Measurements from ENCODE around the gene HCN2. TPM values are rescaled to one million over a fixed set of nuclear protein-coding genes. Genes with fewer than 3 reads are reported as not detected.

HCN2 gene
- total RNA-seq, 2 experiments from 2014 or later, result 0.06 to 1.0 TPM

- H3K4me1 ChIP-seq (ENCODE audit: insufficient read depth, low read length, poor library complexity, severe bottlenecking), result peaks cover 27% of the 10 kb centered on the region
- H3K9me3 ChIP-seq (ENCODE audit: low read length), result no peaks in the 10 kb centered on the region
- no peak overlapping the region for H2AFZ ChIP-seq (ENCODE audit: low read length)
- no peaks in the 10 kb centered on the region for H3K79me2 ChIP-seq (ENCODE audit: insufficient read depth, low read depth, low read length)
- no peak for DNase-seq (ENCODE audit: low spot score)
- H3K9me2 ChIP-seq (ENCODE audit: insufficient read depth, low read length), result no peaks in the 10 kb centered on the region
- peaks cover 5% of the 10 kb centered on the region for H3K36me3 ChIP-seq (ENCODE audit: insufficient read depth, low read length)
- no TSS peak for BruUV-seq (replicated peaks)
- H3K4me2 ChIP-seq (ENCODE audit: low read length), result no peak overlapping the region
- H4K20me1 ChIP-seq (ENCODE audit: insufficient read depth, low read length), result no peaks in the 10 kb centered on the region
- no peak overlapping the region for H3K4me3 ChIP-seq (ENCODE audit: low read depth, low read length, poor library complexity, severe bottlenecking)
- TF ChIP-seq EZH2phosphoT487 (IDR thresholded peaks at IDR 0.05; ENCODE audit: borderline replicate concordance, low read depth, low read length) (no peak), CTCF (conservative IDR thresholded peaks at IDR 0.05; ENCODE audit: low read length) (no peak)
- ChIA-PET CTCF (ENCODE audit: unreplicated experiment) (no interaction called here), POLR2A (no interaction called here)
- intact Hi-C loops (cut with micrococcal nuclease; ENCODE audit: unreplicated experiment), result no loop called here
- no peak overlapping the region for H3K27ac ChIP-seq (ENCODE audit: low read depth, low read length, poor library complexity, severe bottlenecking)
Observed at GRCh38 chr19:607301-608154, 17.8 kb downstream of the HCN2 start.

- Histone ChIP-seq H3K9me2 (ENCODE audit: insufficient read depth, low read length) (no peaks in the 10 kb centered on the region), H3K36me3 (ENCODE audit: insufficient read depth, low read length) (peaks cover 13% of the 10 kb centered on the region), H3K4me3 (ENCODE audit: low read depth, low read length, poor library complexity, severe bottlenecking) (no peak overlapping the region), H3K9me3 (ENCODE audit: low read length) (no peaks in the 10 kb centered on the region), H3K4me1 (ENCODE audit: insufficient read depth, low read length, poor library complexity, severe bottlenecking) (peaks cover 27% of the 10 kb centered on the region), H3K79me2 (ENCODE audit: insufficient read depth, low read depth, low read length) (no peaks in the 10 kb centered on the region), H4K20me1 (ENCODE audit: insufficient read depth, low read length) (no peaks in the 10 kb centered on the region), H2AFZ (ENCODE audit: low read length) (no peak overlapping the region), H3K27ac (ENCODE audit: low read depth, low read length, poor library complexity, severe bottlenecking) (no peak overlapping the region), H3K4me2 (ENCODE audit: low read length) (no peak overlapping the region)
- ChIA-PET POLR2A (no interaction called here), CTCF (ENCODE audit: unreplicated experiment) (no interaction called here)
- no peak for DNase-seq (ENCODE audit: low spot score)
- intact Hi-C loops (cut with micrococcal nuclease; ENCODE audit: unreplicated experiment), result no loop called here
- no TSS peak for BruUV-seq (replicated peaks)
- no peak for TF ChIP-seq EZH2phosphoT487 (IDR thresholded peaks at IDR 0.05; ENCODE audit: borderline replicate concordance, low read depth, low read length)
- TF ChIP-seq CTCF (conservative IDR thresholded peaks at IDR 0.05; ENCODE audit: low read length), result no peak
Observed at GRCh38 chr19:608155-609003, 18.7 kb downstream of the HCN2 start.

GRCh38 chr19:609004-609346 lies 19.3 kb downstream of the HCN2 start:
- H4K20me1 ChIP-seq (ENCODE audit: insufficient read depth, low read length), result no peaks in the 10 kb centered on the region
- no peak overlapping the region for H2AFZ ChIP-seq (ENCODE audit: low read length)
- ChIA-PET POLR2A (no interaction called here), CTCF (ENCODE audit: unreplicated experiment) (no interaction called here)
- no peak overlapping the region for H3K4me3 ChIP-seq (ENCODE audit: low read depth, low read length, poor library complexity, severe bottlenecking)
- H3K36me3 ChIP-seq (ENCODE audit: insufficient read depth, low read length), result peaks cover 14% of the 10 kb centered on the region
- H3K79me2 ChIP-seq (ENCODE audit: insufficient read depth, low read depth, low read length), result no peaks in the 10 kb centered on the region
- DNase-seq (ENCODE audit: low spot score), result no peak
- peaks cover 27% of the 10 kb centered on the region for H3K4me1 ChIP-seq (ENCODE audit: insufficient read depth, low read length, poor library complexity, severe bottlenecking)
- TF ChIP-seq EZH2phosphoT487 (IDR thresholded peaks at IDR 0.05; ENCODE audit: borderline replicate concordance, low read depth, low read length), result no peak
- no peak for TF ChIP-seq CTCF (conservative IDR thresholded peaks at IDR 0.05; ENCODE audit: low read length)
- no TSS peak for BruUV-seq (replicated peaks)
- no peaks in the 10 kb centered on the region for H3K9me3 ChIP-seq (ENCODE audit: low read length)
- H3K4me2 ChIP-seq (ENCODE audit: low read length), result no peak overlapping the region
- H3K9me2 ChIP-seq (ENCODE audit: insufficient read depth, low read length), result no peaks in the 10 kb centered on the region
- intact Hi-C loops (cut with micrococcal nuclease; ENCODE audit: unreplicated experiment), result no loop called here
- no peak overlapping the region for H3K27ac ChIP-seq (ENCODE audit: low read depth, low read length, poor library complexity, severe bottlenecking)

All from OCI-LY7 (cell line).